Measurements from ENCODE around the gene EFCAB11. TPM values are rescaled to one million over a fixed set of nuclear protein-coding genes. Genes with fewer than 3 reads are reported as not detected.
A peak's percentile ranks its signal among the peaks of the same experiment; 100 is the strongest.

The EFCAB11 gene
- total and polyA plus RNA-seq, 2 donors (not counting 3 experiments of a cell fraction or from before 2014, with no cell fraction given) = 2.8 to 6.3 TPM

DNA sequence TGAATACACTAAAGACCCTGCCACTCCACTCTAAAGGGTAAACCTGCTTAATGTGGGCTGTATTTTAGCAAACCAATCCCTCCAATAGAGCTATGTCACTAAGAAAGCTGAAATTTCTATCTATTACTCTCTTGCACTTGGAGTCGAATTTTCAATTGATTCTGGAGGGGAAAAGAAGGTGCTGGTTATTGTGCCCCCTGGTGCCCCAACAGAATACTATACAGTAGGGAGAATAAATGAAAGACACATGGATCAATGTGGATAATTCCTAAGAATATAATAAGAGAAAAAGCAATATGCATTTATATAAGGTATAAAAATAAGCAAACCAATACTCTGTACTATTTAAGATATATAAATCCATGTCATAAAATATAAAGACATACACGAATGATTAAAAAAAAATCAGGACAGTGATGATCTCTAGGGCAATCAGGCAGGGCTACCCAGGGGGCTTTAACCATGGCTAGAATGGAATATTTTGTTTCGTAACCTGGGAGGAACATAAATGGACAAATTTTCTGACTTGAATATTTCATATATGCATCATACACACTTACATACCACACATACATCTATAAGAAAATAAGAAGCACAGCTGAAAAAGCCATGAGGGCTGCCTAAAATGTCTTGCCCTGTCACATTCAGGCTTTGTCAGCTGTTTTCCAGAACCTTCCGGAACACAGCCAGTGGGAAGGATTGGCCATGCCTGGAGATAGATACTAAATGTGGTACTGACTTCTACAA lies 54.4 kb downstream of the EFCAB11 start:
- Histone ChIP-seq H3K4me3 (replicated peaks in 1 of 3; ENCODE audit: insufficient read depth in 1 of 3, low read depth in 1 of 3, low read length in 3 of 3) (no peak overlapping the region), H3K4me2 (ENCODE audit: insufficient read depth, low read length) (no peak overlapping the region), H3K4me1 (ENCODE audit: control insufficient read depth, extremely low read depth, insufficient read depth, low read length) (no peaks in the 10 kb centered on the region), H3K27ac (ENCODE audit: insufficient read depth, low read depth, low read length) (no peak overlapping the region), H4K20me1 (replicated peaks; ENCODE audit: control insufficient read depth, extremely low read depth, insufficient read depth, low read length) (no peaks in the 10 kb centered on the region), H3K9me1 (replicated peaks; ENCODE audit: control insufficient read depth, extremely low read depth, insufficient read depth, low read length) (no peaks in the 10 kb centered on the region), H3K9ac (replicated peaks; ENCODE audit: extremely low read depth, insufficient read depth, low read length) (no peak overlapping the region), H3K9me3 (replicated peaks; ENCODE audit: control insufficient read depth, insufficient read depth, low read length) (no peaks in the 10 kb centered on the region), H3K79me2 (ENCODE audit: control insufficient read depth, insufficient read depth, low read length) (no peaks in the 10 kb centered on the region), H3K27me3 (ENCODE audit: control insufficient read depth in 2 of 2, insufficient read depth in 2 of 2, low read length in 2 of 2) (no peaks in the 10 kb centered on the region), H2AFZ (ENCODE audit: low read depth, low read length) (no peak overlapping the region), H3K36me3 (ENCODE audit: control insufficient read depth in 2 of 2, extremely low read depth in 1 of 2, insufficient read depth in 2 of 2, low read length in 2 of 2) (no peaks in the 10 kb centered on the region)
- TF ChIP-seq CTCF (IDR thresholded peaks at IDR 0.05; ENCODE audit: extremely low read depth in 1 of 2, insufficient read depth in 1 of 2, low read depth in 1 of 2, low read length in 2 of 2) (peak; percentile 27 to 32), MAX (IDR thresholded peaks at IDR 0.05; ENCODE audit: insufficient read depth, insufficient read length) (no peak)
- peak; percentile 35 for DNase-seq (ENCODE audit: low read depth, low spot score)
- FAIRE-seq = peak; percentile 38
- dilution Hi-C loops (cut with MboI; ENCODE audit: extremely low pct_ligation_motif_present, low sequenced_read_pairs) = no loop called here
- ChIA-PET POLR2A (no interaction called here), CTCF (interaction anchor here (0.5 to 2.2 kb wide), 9 partner anchors 9 to 873 kb away, joined by 3 to 22 read pairs (median 4); no protein-coding TSS in a partner anchor)
- intact Hi-C loops (cut with micrococcal nuclease) = loop anchor here (1.0 kb wide), 1 partner anchor 860 kb away; no protein-coding TSS in a partner anchor
- no TSS peak for BruUV-seq (replicated peaks)

- Histone ChIP-seq H3K4me3 (replicated peaks in 1 of 3; ENCODE audit: insufficient read depth in 1 of 3, low read depth in 1 of 3, low read length in 3 of 3) (no peak overlapping the region), H3K4me2 (ENCODE audit: insufficient read depth, low read length) (no peak overlapping the region), H3K79me2 (ENCODE audit: control insufficient read depth, insufficient read depth, low read length) (no peaks in the 10 kb centered on the region), H3K9ac (replicated peaks; ENCODE audit: extremely low read depth, insufficient read depth, low read length) (no peak overlapping the region), H3K4me1 (ENCODE audit: control insufficient read depth, extremely low read depth, insufficient read depth, low read length) (no peaks in the 10 kb centered on the region), H3K36me3 (ENCODE audit: control insufficient read depth in 2 of 2, extremely low read depth in 1 of 2, insufficient read depth in 2 of 2, low read length in 2 of 2) (no peaks in the 10 kb centered on the region), H2AFZ (ENCODE audit: low read depth, low read length) (no peak overlapping the region), H3K27ac (ENCODE audit: insufficient read depth, low read depth, low read length) (no peak overlapping the region), H3K9me3 (replicated peaks; ENCODE audit: control insufficient read depth, insufficient read depth, low read length) (no peaks in the 10 kb centered on the region), H4K20me1 (replicated peaks; ENCODE audit: control insufficient read depth, extremely low read depth, insufficient read depth, low read length) (no peaks in the 10 kb centered on the region), H3K27me3 (ENCODE audit: control insufficient read depth in 2 of 2, insufficient read depth in 2 of 2, low read length in 2 of 2) (no peaks in the 10 kb centered on the region), H3K9me1 (replicated peaks; ENCODE audit: control insufficient read depth, extremely low read depth, insufficient read depth, low read length) (no peaks in the 10 kb centered on the region)
- dilution Hi-C loops (cut with MboI; ENCODE audit: extremely low pct_ligation_motif_present, low sequenced_read_pairs) (no loop called here), intact Hi-C loops (cut with micrococcal nuclease) (no loop called here)
- ChIA-PET CTCF (interaction anchor here (0.7 to 2.2 kb wide), 10 partner anchors 9 to 872 kb away, joined by 3 to 22 read pairs (median 4); no protein-coding TSS in a partner anchor), POLR2A (no interaction called here)
- TF ChIP-seq CTCF (IDR thresholded peaks at IDR 0.05; ENCODE audit: extremely low read depth in 1 of 2, insufficient read depth in 1 of 2, low read depth in 1 of 2, low read length in 2 of 2) (no peak), EZH2 (IDR thresholded peaks at IDR 0.05; ENCODE audit: borderline replicate concordance, low read depth, low read length, severe bottlenecking) (no peak), MYC (IDR thresholded peaks at IDR 0.05; ENCODE audit: low read depth, low read length) (no peak), MAX (IDR thresholded peaks at IDR 0.05; ENCODE audit: insufficient read depth, insufficient read length) (no peak), GATA2 (IDR thresholded peaks at IDR 0.05; ENCODE audit: insufficient read depth, insufficient read length, low read depth, low read length) (no peak), POLR2AphosphoS5 (IDR thresholded peaks at IDR 0.05; ENCODE audit: insufficient read depth, low read depth, low read length) (no peak), JUN (IDR thresholded peaks at IDR 0.05; ENCODE audit: borderline replicate concordance, insufficient read depth, insufficient read length, low read depth) (no peak), POLR2A (IDR thresholded peaks at IDR 0.05; ENCODE audit: low read depth, low read length) (no peak), FOS (IDR thresholded peaks at IDR 0.05; ENCODE audit: borderline replicate concordance, insufficient read depth, low read length) (no peak)
- FAIRE-seq (no peak), DNase-seq (ENCODE audit: low read depth, low spot score) (no peak)
- BruUV-seq (replicated peaks) = no TSS peak
Measured at GRCh38 chr14:89899291-89899690, 55.2 kb downstream of the EFCAB11 start.

All from endothelial cell of umbilical vein (primary cell).